GM10248 (cell line): Measurements from ENCODE around the gene MORC2.
A peak's percentile ranks its signal among the peaks of the same experiment; 100 is the strongest.

Source experiments
- CTCF ChIA-PET: fragments of 300-600 bp; sonication (Branson Sonifier 250); formaldehyde crosslinking; extraction: SDS; loops from one replicate; lab custom pipeline; 2021; ENCODE audit warnings: antibody characterized with exemption; lab: Yijun Ruan, JAX
- POLR2A ChIA-PET: fragments of 350-650 bp; sonication (Branson Sonifier 250); formaldehyde crosslinking; extraction: SDS; loops from one replicate; lab custom pipeline; 2020; ENCODE audit warnings: antibody characterized with exemption; lab: Yijun Ruan, JAX
- DNase-seq: peaks from one replicate; pipeline ENCODE4 v3.0.0; 2012; ENCODE audit errors: extremely low spot score
- CTCF ChIP-seq: IDR thresholded peaks from 2 replicates; pipeline ENCODE4 v1.5.1; 2012; ENCODE audit warnings: mild to moderate bottlenecking, low read depth; ENCODE audit errors: extremely low read depth, missing control alignments, control extremely low read depth

The MORC2 gene

DNA sequence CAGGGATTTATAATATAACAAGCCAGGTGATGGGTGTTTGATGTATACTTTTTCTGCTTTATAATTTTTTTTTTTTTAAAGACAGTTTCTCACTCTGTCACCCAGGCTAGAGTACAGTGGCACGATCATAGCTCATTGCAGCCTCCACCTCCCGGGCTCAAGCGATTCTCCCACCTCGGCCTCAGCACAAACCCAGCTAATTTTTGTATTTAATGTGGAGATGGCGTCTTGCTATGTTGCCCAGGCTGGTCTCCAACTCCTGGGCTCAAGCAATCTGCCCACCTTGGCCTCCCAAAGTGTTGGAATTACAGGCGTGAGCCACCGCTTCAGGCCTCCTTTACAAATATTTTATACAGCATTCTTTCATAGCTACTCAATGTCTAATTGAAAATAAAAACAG lies 48.6 kb downstream of the MORC2 start:
- ChIA-PET CTCF (interaction anchor here (0.6 to 7.5 kb wide), 29 partner anchors 8 to 485 kb away, joined by 3 to 52 read pairs (median 5); partner anchors contain the start of gene TUG1), POLR2A (no interaction called here)
- no peak for TF ChIP-seq CTCF
- DNase-seq, result no peak

GRCh38 chr22:30918761-30919160 lies 49.8 kb downstream of the MORC2 start:
- DNase-seq, result no peak
- TF ChIP-seq CTCF, result no peak
- POLR2A ChIA-PET, result no interaction called here
- CTCF ChIA-PET, result interaction anchor here (1.1 to 7.5 kb wide), 11 partner anchors 7 to 286 kb away, joined by 3 to 52 read pairs (median 8); no protein-coding TSS in a partner anchor

DNA sequence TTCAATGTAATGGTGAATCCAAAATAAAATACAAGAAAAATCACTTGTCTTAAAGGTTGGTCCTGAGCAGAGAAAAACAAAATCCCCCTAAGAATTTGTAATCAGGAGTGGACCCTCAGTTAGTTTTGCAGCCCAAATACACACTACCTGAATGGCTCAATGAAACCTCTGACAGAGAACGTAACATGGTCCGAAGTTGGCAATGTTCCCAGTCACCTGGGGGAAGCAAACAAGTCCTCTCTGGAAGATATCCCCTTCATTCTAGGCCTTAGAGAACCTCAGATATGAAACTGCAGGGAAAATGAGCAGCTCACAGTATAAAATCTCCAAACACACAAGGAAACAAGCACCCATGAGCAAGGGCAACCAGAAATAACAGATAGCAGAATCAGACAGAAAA lies 58.2 kb downstream of the MORC2 start:
- ChIA-PET POLR2A (no interaction called here), CTCF (interaction anchor here (1.0 to 3.6 kb wide), 6 partner anchors 7 to 276 kb away, joined by 3 to 21 read pairs (median 8); no protein-coding TSS in a partner anchor)

DNA sequence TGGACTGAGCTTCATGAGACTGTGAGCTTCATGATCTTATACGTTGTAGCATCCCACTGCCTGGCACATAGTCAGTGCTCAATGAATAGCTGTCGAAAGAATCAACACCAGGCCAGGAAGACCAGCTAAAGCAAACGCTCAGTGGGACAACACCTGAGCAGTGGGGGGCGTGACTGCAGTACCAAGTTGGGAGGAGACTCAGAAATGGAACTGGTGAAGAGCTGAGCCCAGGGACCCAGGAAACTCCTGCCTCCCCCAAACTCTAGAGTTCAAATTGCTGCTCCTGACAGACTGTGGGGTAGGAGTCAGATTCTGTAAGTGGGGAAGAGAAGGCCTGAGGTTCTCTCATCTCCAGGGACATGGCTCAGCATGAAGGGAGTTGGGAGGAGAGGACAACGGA lies 59.3 kb downstream of the MORC2 start:
- TF ChIP-seq CTCF, result no peak
- POLR2A ChIA-PET, result no interaction called here
- CTCF ChIA-PET, result interaction anchor here (0.8 to 3.6 kb wide), 4 partner anchors 11 to 22 kb away, joined by 3 to 21 read pairs (median 10); no protein-coding TSS in a partner anchor
- DNase-seq, result no peak

More for the DNA sequence above, 58.2 kb downstream of the MORC2 start:
- DNase-seq, result no peak
- no peak for TF ChIP-seq CTCF

DNA sequence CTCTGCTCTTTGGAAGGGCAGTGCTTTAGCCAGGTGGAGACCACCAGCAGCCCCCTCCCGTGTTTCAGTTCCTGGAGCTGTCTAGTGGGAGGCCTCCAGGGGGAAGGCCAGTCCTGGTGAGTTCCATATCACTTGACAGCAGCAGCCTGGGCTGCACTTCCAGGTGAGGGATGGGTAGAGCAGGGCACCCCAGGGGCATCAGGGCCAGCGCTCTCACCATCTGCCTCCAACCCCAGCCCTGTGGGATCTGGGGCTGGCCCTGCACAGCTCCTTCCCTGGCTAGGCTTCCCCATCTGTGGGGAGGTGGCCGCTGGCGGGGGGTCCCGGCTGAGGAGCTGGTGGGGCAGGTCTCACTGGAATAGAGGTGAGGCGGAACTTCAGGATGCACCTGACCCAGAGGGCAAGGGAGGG lies 60.5 kb downstream of the MORC2 start:
- CTCF ChIA-PET, result interaction anchor here (1.5 to 3.6 kb wide), 4 partner anchors 9 to 19 kb away, joined by 3 to 21 read pairs (median 9); no protein-coding TSS in a partner anchor
- POLR2A ChIA-PET, result no interaction called here
- TF ChIP-seq CTCF, result no peak
- no peak for DNase-seq

- POLR2A ChIA-PET, result interaction anchor here (0.5 kb wide), 1 partner anchor 43 kb away, joined by 4 read pairs; no protein-coding TSS in a partner anchor
- no peak for TF ChIP-seq CTCF
- CTCF ChIA-PET, result interaction anchor here (0.8 to 3.6 kb wide), 4 partner anchors 12 to 17 kb away, joined by 3 to 21 read pairs (median 9); no protein-coding TSS in a partner anchor
- DNase-seq, result peak; percentile 6
Measured at GRCh38 chr22:30906946-30907345, 61.6 kb downstream of the MORC2 start.
